K562 (cell line): ENCODE data around the gene GULP1. TPM values are rescaled to one million over a fixed set of nuclear protein-coding genes. Genes with fewer than 3 reads are reported as not detected.

Experiments used
- ATAC-seq: fragments of 200-7000 bp; cut with Tn5 transposase; 3 replicates; pipeline ENCODE4 v1.9.1; 2020; ENCODE audit warnings: moderate library complexity
- BruUV-seq: library from RNA; stranded (reverse); fragments of 400-500 nt; replicated peaks from 2 replicates; lab custom pipeline; 2021; lab: Mats Ljungman, UMichigan
- CTCF ChIA-PET: fragments of 300-600 bp; formaldehyde crosslinking; extraction: SDS; loops from one replicate; lab custom pipeline; 2021; ENCODE audit warnings: low intra/inter-chr PET ratio; lab: Yijun Ruan, JAX
- POLR2A ChIA-PET: fragments of 300-600, 350-650 bp; sonication (Branson Sonifier 250); formaldehyde crosslinking; extraction: SDS; loops from one replicate; lab custom pipeline; 2021; ENCODE audit warnings: antibody characterized with exemption, inconsistent platforms; lab: Yijun Ruan, JAX
- DNase-seq, 4 experiments: peaks; one replicate each; pipeline versions ENCODE4 v3.0.0 to v3.0.0-alpha.2; 2011 to 2018; ENCODE audit warnings: low spot score in 3 of 4, mixed read lengths in 3 of 4; ENCODE audit errors: extremely low read depth in 1 of 4
- FAIRE-seq: peaks from 2 replicates; lab custom pipeline; 2011; peaks lifted over from hg19 to GRCh38; lab: Jason Lieb, UNC
- H2AFZ ChIP-seq: 2 replicates; pipeline ENCODE4 v1.6.0; 2011; ENCODE audit warnings: low read depth, low read length, control low read depth, inconsistent platforms
- H3K27ac ChIP-seq: fragments of 200-600 bp; 3 replicates; pipeline ENCODE4 v1.8.0; 2011; ENCODE audit warnings: low read depth, mild to moderate bottlenecking, control low read depth, inconsistent platforms, low read length, moderate library complexity, mixed read lengths; ENCODE audit errors: extremely low read depth
- H3K27me3 ChIP-seq, 2 experiments: fragments of 300-600 bp in 1 of 2; 2 replicates in 1 of 2; 3 replicates in 1 of 2; pipeline versions ENCODE4 v1.6.0 to v1.8.0; 2011; ENCODE audit warnings: inconsistent platforms in 2 of 2, low read length in 2 of 2, mild to moderate bottlenecking in 1 of 2, mixed read lengths in 1 of 2, moderate library complexity in 1 of 2; ENCODE audit not compliant: control insufficient read depth in 2 of 2, insufficient read depth in 2 of 2
- H3K36me3 ChIP-seq: fragments of 300-600 bp; 3 replicates; pipeline ENCODE4 v1.8.0; 2011; ENCODE audit warnings: mild to moderate bottlenecking, low read length, inconsistent platforms; ENCODE audit not compliant: control insufficient read depth, insufficient read depth
- H3K4me1 ChIP-seq, 2 experiments: fragments of 200-600 bp in 1 of 2; replicated peaks in 1 of 2; 2 replicates in 1 of 2; 3 replicates in 1 of 2; pipeline versions ENCODE4 v1.5.1 to v1.8.0; 2011; ENCODE audit warnings: inconsistent platforms in 2 of 2, low read length in 2 of 2, mild to moderate bottlenecking in 1 of 2, mixed read lengths in 1 of 2, moderate library complexity in 1 of 2; ENCODE audit not compliant: control insufficient read depth in 2 of 2, insufficient read depth in 2 of 2
- H3K4me2 ChIP-seq: 2 replicates; pipeline ENCODE4 v1.6.1; 2011; ENCODE audit warnings: low read length, control low read depth, inconsistent platforms, mixed read lengths; ENCODE audit not compliant: insufficient read depth
- H3K4me3 ChIP-seq: fragments of 200-600 bp; sonication (generic), shearing (Covaris generic); 2 replicates; pipeline ENCODE4 v1.5.1; 2016; ENCODE audit warnings: control low read depth, inconsistent platforms
- H3K79me2 ChIP-seq: fragments of 200-600 bp; 3 replicates; pipeline ENCODE4 v1.8.0; 2011; ENCODE audit warnings: low read length, inconsistent platforms; ENCODE audit not compliant: control insufficient read depth, insufficient read depth
- H3K9ac ChIP-seq, 2 experiments: 2 replicates each; pipeline versions ENCODE4 v1.6.0 to v1.6.1; 2011; ENCODE audit warnings: low read depth in 2 of 2, low read length in 2 of 2, control low read depth in 1 of 2, inconsistent platforms in 1 of 2, mild to moderate bottlenecking in 1 of 2, mixed read lengths in 1 of 2; ENCODE audit not compliant: insufficient read depth in 1 of 2
- H3K9me1 ChIP-seq: one replicate; pipeline ENCODE4 v1.6.0; 2011; ENCODE audit warnings: inconsistent platforms, mild to moderate bottlenecking, low read length, moderate library complexity; ENCODE audit not compliant: control insufficient read depth, insufficient read depth
- H3K9me3 ChIP-seq: replicated peaks from 2 replicates; pipeline ENCODE4 v1.5.1; 2011; ENCODE audit warnings: low read depth, low read length, inconsistent platforms; ENCODE audit not compliant: control insufficient read depth, insufficient read depth
- H4K20me1 ChIP-seq: replicated peaks from 2 replicates; pipeline ENCODE4 v1.6.1; 2011; ENCODE audit warnings: low read length, inconsistent platforms, mixed read lengths; ENCODE audit not compliant: control insufficient read depth, insufficient read depth
- AFF1 ChIP-seq, 2 experiments: fragments of 450-650 bp; IDR thresholded peaks; 2 replicates each; pipeline ENCODE4 v1.6.1; 2018; ENCODE audit warnings: mild to moderate bottlenecking in 2 of 2, low read depth in 1 of 2; ENCODE audit not compliant: partially characterized antibody in 2 of 2
- STAT6 ChIP-seq: sonication (generic); formaldehyde crosslinking; IDR thresholded peaks from 2 replicates; pipeline ENCODE4 v1.8.1; 2023; ENCODE audit warnings: mild to moderate bottlenecking, missing genetic modification reagents
- TGIF2 ChIP-seq: sonication (generic); formaldehyde crosslinking; IDR thresholded peaks from 2 replicates; pipeline ENCODE4 v1.8.1; 2022; ENCODE audit warnings: mild to moderate bottlenecking, missing genetic modification reagents, moderate library complexity
- ZNF146 ChIP-seq: IDR thresholded peaks from one replicate; pipeline ENCODE4 v1.6.1; 2018; ENCODE audit warnings: missing compliant biosample characterization; ENCODE audit not compliant: unreplicated experiment
- ZNF253 ChIP-seq: fragments of 250-450 bp; sonication (Bioruptor Pico); conservative IDR thresholded peaks from 2 replicates; pipeline ENCODE4 v1.6.1; 2021; ENCODE audit warnings: mild to moderate bottlenecking
- ZNF717 ChIP-seq: fragments of 250-450 bp; sonication (Bioruptor Pico); IDR thresholded peaks from 2 replicates; pipeline ENCODE4 v1.5.0; 2021
- in situ Hi-C: fragments of 300-500 bp; cut with MboI; formaldehyde crosslinking; loops from 4 replicates; pipeline ENCODE4 v1.15.0; 2018; ENCODE audit warnings: inconsistent platforms, mixed read lengths
- intact Hi-C: fragments of 100-400 bp; cut with micrococcal nuclease; formaldehyde crosslinking; loops from 2 replicates; pipeline ENCODE4 v1.14.2; 2022
- polyA plus RNA-seq, 8 experiments: library from polyadenylated mRNA; depleted of rRNA in 4 of 8; stranded (reverse) in 5 of 8; unstranded in 3 of 8; fragments of >200 nt; fragmentation: Nextera tagmentation in 2 of 8; fragmentation: Illumina TruSeq in 1 of 8; extraction: Ambion mirVana in 2 of 8; extraction: Trizol in 1 of 8; gene quantifications; 2 replicates each; pipeline versions ENCODE4 v1.2.1 to v1.2.3, GENCODE V29; 2011 to 2014; ENCODE audit warnings: inconsistent platforms in 1 of 8, missing spikeins in 1 of 8
- total RNA-seq, 7 experiments: library from RNA; depleted of rRNA in 6 of 7; stranded (reverse); fragments of >200 nt in 6 of 7; fragmentation: Illumina TruSeq in 2 of 7; extraction: Trizol in 2 of 7; gene quantifications; 2 replicates each; pipeline versions ENCODE4 v1.2.1 to v1.2.3, GENCODE V29; 2011 to 2021; ENCODE audit warnings: low replicate concordance in 1 of 7

Gene GULP1
- total and polyA plus RNA-seq, 9 of the 15 experiments (the other 6 are each of a cell fraction or from before 2014, with no cell fraction given): 8.5 to 25.3 (median 19.5) TPM

- Histone ChIP-seq H3K9me3 (no peaks in the 10 kb centered on the region), H3K27ac (no peak overlapping the region), H4K20me1 (no peaks in the 10 kb centered on the region), H3K4me3 (no peak overlapping the region), H3K36me3 (peaks cover 18% of the 10 kb centered on the region; the same call in 2 of the 3 replicates)
- intact Hi-C loops: no loop called here
- no peak for ATAC-seq
- TF ChIP-seq TGIF2: no peak
- no peak for TF ChIP-seq ZNF717 (CRISPR knock-in tag)
- TF ChIP-seq ZNF146 (CRISPR knock-in tag): no peak
- TF ChIP-seq STAT6 (CRISPR knock-in tag): no peak
- peak in 1 of 2 experiments; percentile 88 for TF ChIP-seq AFF1 (IDR thresholded peaks at IDR 0.05; ENCODE audit: low read depth in 1 of 2, partially characterized antibody in 2 of 2)
- no peak for TF ChIP-seq ZNF253 (CRISPR knock-in tag)
- TF ChIP-seq, all 486 proteins: peak for 1
- no peak overlapping the region for H2AFZ ChIP-seq
- peaks cover 95% of the 10 kb centered on the region for H3K79me2 ChIP-seq
- peak; percentile 6 for FAIRE-seq
- ChIA-PET CTCF (interaction anchor here (0.6 kb wide), 1 partner anchor 34 kb away, joined by 3 read pairs; no protein-coding TSS in a partner anchor), POLR2A (interaction anchor here (1.0 kb wide), 1 partner anchor 16 kb away, joined by 4 read pairs; no protein-coding TSS in a partner anchor)
- in situ Hi-C loops: no loop called here
- H3K4me2 ChIP-seq: no peak overlapping the region
- H3K27me3 ChIP-seq: no peaks in the 10 kb centered on the region
- no peaks in the 10 kb centered on the region; a peak in 2 of 5 replicates for H3K4me1 ChIP-seq
- no peak for DNase-seq
- no TSS peak for BruUV-seq
- H3K9ac ChIP-seq: no peak overlapping the region
- no peaks in the 10 kb centered on the region for H3K9me1 ChIP-seq
Measured at GRCh38 chr2:188282907-188283306, 8.8 kb upstream of the GULP1 start.
